HFFc6 (cell line): ENCODE data around the gene TMIGD3. TPM values are rescaled to one million over a fixed set of nuclear protein-coding genes. Genes with fewer than 3 reads are reported as not detected.

ENCODE experiments used
- DNase-seq: peaks from one replicate; pipeline ENCODE4 v3.0.0-alpha.2; 2018
- H3K27ac Mint-ChIP-seq: 2 replicates; pipeline ENCODE4 v1.8.0; 2020; ENCODE audit warnings: mild to moderate bottlenecking, mixed read lengths
- H3K27me3 Mint-ChIP-seq: 2 replicates; pipeline ENCODE4 v1.8.0; 2021; ENCODE audit warnings: mild to moderate bottlenecking, moderate library complexity, mixed read lengths; ENCODE audit not compliant: insufficient read depth
- H3K36me3 Mint-ChIP-seq: 2 replicates; pipeline ENCODE4 v1.8.0; 2021; ENCODE audit warnings: low read depth, mixed read lengths
- H3K4me1 Mint-ChIP-seq: 2 replicates; pipeline ENCODE4 v1.8.0; 2020; ENCODE audit warnings: low read depth, mixed read lengths
- H3K4me3 Mint-ChIP-seq: 2 replicates; pipeline ENCODE4 v1.8.0; 2020; ENCODE audit warnings: mild to moderate bottlenecking, moderate library complexity, mixed read lengths
- H3K9me3 Mint-ChIP-seq: 2 replicates; pipeline ENCODE4 v1.8.0; 2020; ENCODE audit warnings: mild to moderate bottlenecking, mixed read lengths
- total RNA-seq, 6 experiments: library from RNA; stranded (reverse); fragmentation: NEBNext Ultra II Directional; extraction: Animal tissue kit (Norgen Biotek cat#: 25700); gene quantifications; 2 replicates in 1 of 6; 3 replicates in 5 of 6; pipeline ENCODE4 v1.2.3, GENCODE V29; 2021
- TF ChIP-seq, protein P1 (sequence below): fragments of 200-600 bp; sonication (generic); IDR thresholded peaks from 2 replicates; pipeline ENCODE4 v1.5.0; 2021; ENCODE audit warnings: antibody characterized with exemption, mild to moderate bottlenecking

The TMIGD3 gene
- total RNA-seq, 6 experiments from 2014 or later = not detected

DNA sequence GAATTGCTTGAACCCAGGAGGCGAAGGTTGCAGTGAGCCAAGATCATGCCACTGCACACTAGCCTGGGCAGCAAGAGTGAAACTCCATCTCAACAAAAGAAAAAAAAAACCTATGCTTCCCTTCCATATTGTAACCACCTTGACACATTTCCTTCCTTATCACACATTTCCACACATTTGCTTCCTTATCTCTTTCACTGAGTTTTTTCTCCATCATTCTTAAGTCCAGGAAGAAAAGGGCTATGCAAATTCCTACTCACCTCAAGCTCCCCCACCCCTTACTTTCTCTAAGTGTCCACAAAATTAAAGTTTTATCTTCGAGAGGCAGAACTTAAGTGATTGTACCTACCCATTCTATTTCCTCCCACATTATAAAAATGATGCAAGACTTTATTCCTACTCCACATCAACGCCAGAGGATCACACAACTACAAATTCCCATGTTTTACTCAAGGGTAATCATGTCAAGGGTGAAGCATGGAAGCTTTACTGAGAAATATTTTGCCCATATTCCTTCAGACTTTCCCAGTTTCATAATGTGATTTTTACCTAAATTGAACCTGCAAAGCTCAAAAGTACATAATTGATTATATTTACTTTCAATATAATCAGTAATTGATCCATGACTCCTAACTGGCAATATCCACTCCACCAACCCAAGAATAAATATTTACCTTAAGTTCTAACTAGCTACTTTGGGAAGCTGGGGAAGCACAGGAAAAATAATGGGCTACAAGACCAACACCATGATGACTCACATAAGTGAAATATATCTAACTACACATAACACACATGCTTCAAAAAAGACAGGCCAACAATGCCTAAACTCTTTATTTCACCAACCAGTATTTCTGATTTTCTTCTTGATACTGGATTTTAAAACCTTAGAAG, 63.7 kb downstream of the TMIGD3 start:
- H3K27me3 Mint-ChIP-seq = no peaks in the 10 kb centered on the region; the same call in 1 of the 2 replicates
- DNase-seq = no peak
- TF ChIP-seq, protein P1, sequence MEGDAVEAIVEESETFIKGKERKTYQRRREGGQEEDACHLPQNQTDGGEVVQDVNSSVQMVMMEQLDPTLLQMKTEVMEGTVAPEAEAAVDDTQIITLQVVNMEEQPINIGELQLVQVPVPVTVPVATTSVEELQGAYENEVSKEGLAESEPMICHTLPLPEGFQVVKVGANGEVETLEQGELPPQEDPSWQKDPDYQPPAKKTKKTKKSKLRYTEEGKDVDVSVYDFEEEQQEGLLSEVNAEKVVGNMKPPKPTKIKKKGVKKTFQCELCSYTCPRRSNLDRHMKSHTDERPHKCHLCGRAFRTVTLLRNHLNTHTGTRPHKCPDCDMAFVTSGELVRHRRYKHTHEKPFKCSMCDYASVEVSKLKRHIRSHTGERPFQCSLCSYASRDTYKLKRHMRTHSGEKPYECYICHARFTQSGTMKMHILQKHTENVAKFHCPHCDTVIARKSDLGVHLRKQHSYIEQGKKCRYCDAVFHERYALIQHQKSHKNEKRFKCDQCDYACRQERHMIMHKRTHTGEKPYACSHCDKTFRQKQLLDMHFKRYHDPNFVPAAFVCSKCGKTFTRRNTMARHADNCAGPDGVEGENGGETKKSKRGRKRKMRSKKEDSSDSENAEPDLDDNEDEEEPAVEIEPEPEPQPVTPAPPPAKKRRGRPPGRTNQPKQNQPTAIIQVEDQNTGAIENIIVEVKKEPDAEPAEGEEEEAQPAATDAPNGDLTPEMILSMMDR = no peak
- no peak overlapping the region for H3K4me3 Mint-ChIP-seq
- H3K4me1 Mint-ChIP-seq = peaks cover 24% of the 10 kb centered on the region
- H3K9me3 Mint-ChIP-seq = no peaks in the 10 kb centered on the region
- peaks cover 18% of the 10 kb centered on the region for H3K36me3 Mint-ChIP-seq
- H3K27ac Mint-ChIP-seq = no peak overlapping the region

DNA sequence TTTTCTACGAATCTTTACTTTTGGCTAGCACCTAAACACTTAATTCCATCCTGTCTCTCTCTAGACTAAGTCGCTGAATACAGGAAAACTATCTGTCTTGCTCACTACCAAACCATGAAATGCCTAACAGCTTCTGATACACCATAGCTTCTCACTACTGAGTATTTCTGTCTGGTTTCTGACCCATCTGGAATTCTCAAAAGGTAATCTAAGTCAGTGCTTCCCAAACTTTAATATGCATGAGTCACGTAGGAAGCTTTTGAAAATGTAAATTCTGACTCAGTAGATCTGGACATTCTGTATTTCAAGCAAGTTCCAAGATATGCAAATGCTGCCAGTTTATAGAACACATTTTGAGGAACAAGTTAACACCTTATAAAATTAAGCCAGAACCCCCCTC, 66.7 kb downstream of the TMIGD3 start:
- Mint-ChIP-seq H3K4me3 (no peak overlapping the region), H3K9me3 (no peaks in the 10 kb centered on the region), H3K36me3 (peaks cover 13% of the 10 kb centered on the region), H3K27me3 (no peaks in the 10 kb centered on the region; the same call in 1 of the 2 replicates), H3K27ac (peak overlapping the region; percentile 54), H3K4me1 (peaks cover 13% of the 10 kb centered on the region)
- peak; percentile 42 for DNase-seq
- TF ChIP-seq, protein P1 = no peak

Other genes with a start within 250 kb of the TMIGD3 start
- not detected for gene CHIA, start 212.8 kb downstream of the TMIGD3 start, total RNA-seq
- gene OVGP1, start 75.9 kb downstream of the TMIGD3 start, total RNA-seq = under 1 TPM in 5 of 6 experiments, not detected in 1; 0.09 to 0.74 (median 0.14) TPM
- gene WDR77, start 54.4 kb downstream of the TMIGD3 start, total RNA-seq = 10 to 100 TPM; 42.5 to 53.7 (median 47.7) TPM
- 100 to 1,000 TPM; 253 to 293 (median 285) TPM for gene ATP5PB, start 54.2 kb downstream of the TMIGD3 start, total RNA-seq
- under 1 TPM in 2 of 6 experiments, not detected in 4; 0.33 to 0.52 TPM for gene C1orf162, start 29.6 kb downstream of the TMIGD3 start, total RNA-seq
- gene ADORA3, start within 50 bp of the TMIGD3 start, total RNA-seq = not detected
- gene RAP1A, start 116.2 kb upstream of the TMIGD3 start, total RNA-seq = 10 to 100 TPM; 75.7 to 82.9 (median 80.3) TPM
- gene INKA2, start 235.8 kb upstream of the TMIGD3 start, total RNA-seq = 1 to 10 TPM; 1.7 to 3.5 (median 2.6) TPM